Neuron (in vitro differentiated cells): ENCODE data around the gene ZNF492.
"Not testable (repeated sequence)": the region's sequence is repeated elsewhere in the genome, so short reads cannot be mapped to it uniquely, and the experiment has no call there.

Source experiments
- H2AFZ ChIP-seq: one replicate; pipeline ENCODE4 v1.6.1; 2013; ENCODE audit warnings: low read depth, mild to moderate bottlenecking, inconsistent platforms, low read length, moderate library complexity
- H3K27me3 ChIP-seq: one replicate; pipeline ENCODE4 v1.6.1; 2013; ENCODE audit warnings: low read length; ENCODE audit not compliant: insufficient read depth
- H3K36me3 ChIP-seq: one replicate; pipeline ENCODE4 v1.6.1; 2013; ENCODE audit warnings: low read length; ENCODE audit not compliant: insufficient read depth
- H3K4me1 ChIP-seq: one replicate; pipeline ENCODE4 v1.6.1; 2013; ENCODE audit warnings: low read length; ENCODE audit not compliant: insufficient read depth
- H3K4me3 ChIP-seq: 2 replicates; pipeline ENCODE4 v1.5.1; 2013; ENCODE audit warnings: mild to moderate bottlenecking, low read length, moderate library complexity
- H3K9me3 ChIP-seq: one replicate; pipeline ENCODE4 v1.6.1; 2013; ENCODE audit warnings: low read length

The ZNF492 gene

GRCh38 chr19:22606954-22607652 lies 27.0 kb upstream of the ZNF492 start:
- H3K4me1 ChIP-seq, result no peaks in the 10 kb centered on the region
- H2AFZ ChIP-seq, result no peak overlapping the region
- H3K4me3 ChIP-seq, result no peak overlapping the region
- H3K36me3 ChIP-seq, result no peaks in the 10 kb centered on the region
- no peaks in the 10 kb centered on the region for H3K27me3 ChIP-seq
- H3K9me3 ChIP-seq, result no peaks in the 10 kb centered on the region

GRCh38 chr19:22607653-22608430 lies 26.3 kb upstream of the ZNF492 start:
- H3K4me1 ChIP-seq, result no peaks in the 10 kb centered on the region
- H2AFZ ChIP-seq, result no peak overlapping the region
- no peak overlapping the region for H3K4me3 ChIP-seq
- no peaks in the 10 kb centered on the region for H3K9me3 ChIP-seq
- no peaks in the 10 kb centered on the region for H3K36me3 ChIP-seq
- H3K27me3 ChIP-seq, result no peaks in the 10 kb centered on the region

GRCh38 chr19:22608441-22608840 lies 25.7 kb upstream of the ZNF492 start:
- no peak overlapping the region for H2AFZ ChIP-seq
- H3K36me3 ChIP-seq, result no peaks in the 10 kb centered on the region
- H3K4me3 ChIP-seq, result no peak overlapping the region
- no peaks in the 10 kb centered on the region for H3K27me3 ChIP-seq
- no peaks in the 10 kb centered on the region for H3K4me1 ChIP-seq
- H3K9me3 ChIP-seq, result no peaks in the 10 kb centered on the region

- Histone ChIP-seq H2AFZ (no peak overlapping the region), H3K4me1 (no peaks in the 10 kb centered on the region), H3K4me3 (no peak overlapping the region), H3K27me3 (no peaks in the 10 kb centered on the region), H3K36me3 (no peaks in the 10 kb centered on the region), H3K9me3 (no peaks in the 10 kb centered on the region)
These were observed 24.5 kb upstream of the ZNF492 start for GRCh38 chr19:22609630-22610029.

GRCh38 chr19:22610121-22610520 lies 24.0 kb upstream of the ZNF492 start:
- no peak overlapping the region for H2AFZ ChIP-seq
- H3K36me3 ChIP-seq, result no peaks in the 10 kb centered on the region
- H3K4me3 ChIP-seq, result no peak overlapping the region
- no peaks in the 10 kb centered on the region for H3K9me3 ChIP-seq
- H3K4me1 ChIP-seq, result no peaks in the 10 kb centered on the region
- H3K27me3 ChIP-seq, result no peaks in the 10 kb centered on the region

GRCh38 chr19:22612316-22612715 lies 21.8 kb upstream of the ZNF492 start:
- H3K36me3 ChIP-seq, result no peaks in the 10 kb centered on the region
- no peaks in the 10 kb centered on the region for H3K4me1 ChIP-seq
- H3K9me3 ChIP-seq, result no peaks in the 10 kb centered on the region
- no peak overlapping the region for H2AFZ ChIP-seq
- H3K27me3 ChIP-seq, result no peaks in the 10 kb centered on the region
- no peak overlapping the region for H3K4me3 ChIP-seq

- Histone ChIP-seq H2AFZ (no peak overlapping the region), H3K4me1 (no peaks in the 10 kb centered on the region)
These were observed 17.5 kb upstream of the ZNF492 start for GRCh38 chr19:22616659-22617058.

GRCh38 chr19:22617181-22617580 lies 16.9 kb upstream of the ZNF492 start:
- H3K27me3 ChIP-seq, H3K4me1 ChIP-seq, H3K9me3 ChIP-seq, H2AFZ ChIP-seq, H3K36me3 ChIP-seq, H3K4me3 ChIP-seq: not testable (repeated sequence)

More at GRCh38 chr19:22616659-22617058, 17.5 kb upstream of the ZNF492 start:
- peaks cover 2% of the 10 kb centered on the region for H3K9me3 ChIP-seq
- no peak overlapping the region for H3K4me3 ChIP-seq
- H3K36me3 ChIP-seq, result no peaks in the 10 kb centered on the region
- no peaks in the 10 kb centered on the region for H3K27me3 ChIP-seq

- Histone ChIP-seq H3K27me3 (no peaks in the 10 kb centered on the region), H3K4me1 (no peaks in the 10 kb centered on the region)
These were observed 16.4 kb upstream of the ZNF492 start for GRCh38 chr19:22617614-22618320.

GRCh38 chr19:22619371-22619770 lies 14.8 kb upstream of the ZNF492 start:
- Histone ChIP-seq H3K4me1 (no peaks in the 10 kb centered on the region), H3K9me3 (peaks cover 2% of the 10 kb centered on the region), H3K4me3 (no peak overlapping the region), H3K27me3 (no peaks in the 10 kb centered on the region), H2AFZ (no peak overlapping the region), H3K36me3 (no peaks in the 10 kb centered on the region)

More at GRCh38 chr19:22617614-22618320, 16.4 kb upstream of the ZNF492 start:
- peaks cover 2% of the 10 kb centered on the region for H3K9me3 ChIP-seq
- no peak overlapping the region for H2AFZ ChIP-seq
- H3K36me3 ChIP-seq, result no peaks in the 10 kb centered on the region
- H3K4me3 ChIP-seq, result no peak overlapping the region

GRCh38 chr19:22619932-22620331 lies 14.2 kb upstream of the ZNF492 start:
- Histone ChIP-seq H3K36me3 (no peaks in the 10 kb centered on the region), H3K9me3 (peaks cover 2% of the 10 kb centered on the region), H3K4me3 (no peak overlapping the region), H2AFZ (no peak overlapping the region), H3K27me3 (no peaks in the 10 kb centered on the region), H3K4me1 (no peaks in the 10 kb centered on the region)

GRCh38 chr19:22620401-22620800 lies 13.7 kb upstream of the ZNF492 start:
- Histone ChIP-seq H3K27me3 (no peaks in the 10 kb centered on the region), H3K4me1 (no peaks in the 10 kb centered on the region), H3K4me3 (no peak overlapping the region), H3K36me3 (no peaks in the 10 kb centered on the region), H2AFZ (no peak overlapping the region), H3K9me3 (peaks cover 2% of the 10 kb centered on the region)

- H3K9me3 ChIP-seq, result peaks cover 2% of the 10 kb centered on the region
- no peak overlapping the region for H3K4me3 ChIP-seq
- no peaks in the 10 kb centered on the region for H3K27me3 ChIP-seq
- H3K4me1 ChIP-seq, result no peaks in the 10 kb centered on the region
- no peak overlapping the region for H2AFZ ChIP-seq
- H3K36me3 ChIP-seq, result no peaks in the 10 kb centered on the region
These were observed 13.2 kb upstream of the ZNF492 start for GRCh38 chr19:22620912-22621311.
